Measurements from ENCODE around the gene PROM2.

The PROM2 gene

DNA sequence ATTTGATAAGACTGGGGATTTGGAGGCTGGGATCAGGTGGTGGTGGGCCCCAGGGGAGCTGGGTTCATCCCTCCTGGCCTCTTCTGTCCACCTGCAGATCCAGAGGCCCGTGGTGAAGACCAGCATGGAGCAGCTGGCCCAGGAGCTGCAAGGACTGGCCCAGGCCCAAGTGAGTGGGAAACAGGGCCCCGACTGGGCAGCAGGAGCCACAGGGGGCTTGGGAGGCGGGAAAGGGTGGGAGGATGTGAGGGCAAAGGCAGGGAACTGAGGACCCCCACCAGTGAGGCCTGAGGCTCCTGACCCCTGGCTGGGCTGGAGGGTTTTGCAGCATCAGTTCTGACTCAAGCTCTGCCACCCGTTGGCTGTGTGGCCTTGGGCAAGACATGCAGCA, 11.3 kb downstream of the PROM2 start:
- no peaks in the 10 kb centered on the region for H3K27me3 ChIP-seq
- H3K36me3 ChIP-seq = no peaks in the 10 kb centered on the region
- no peak overlapping the region for H3K4me3 ChIP-seq (ENCODE audit: low read depth, low read length)
- no peaks in the 10 kb centered on the region for H3K9me3 ChIP-seq
- no peak for DNase-seq
- no peak for TF ChIP-seq CTCF (IDR thresholded peaks at IDR 0.05; ENCODE audit: low read depth, low read length)
- H3K4me1 ChIP-seq = no peaks in the 10 kb centered on the region

DNA sequence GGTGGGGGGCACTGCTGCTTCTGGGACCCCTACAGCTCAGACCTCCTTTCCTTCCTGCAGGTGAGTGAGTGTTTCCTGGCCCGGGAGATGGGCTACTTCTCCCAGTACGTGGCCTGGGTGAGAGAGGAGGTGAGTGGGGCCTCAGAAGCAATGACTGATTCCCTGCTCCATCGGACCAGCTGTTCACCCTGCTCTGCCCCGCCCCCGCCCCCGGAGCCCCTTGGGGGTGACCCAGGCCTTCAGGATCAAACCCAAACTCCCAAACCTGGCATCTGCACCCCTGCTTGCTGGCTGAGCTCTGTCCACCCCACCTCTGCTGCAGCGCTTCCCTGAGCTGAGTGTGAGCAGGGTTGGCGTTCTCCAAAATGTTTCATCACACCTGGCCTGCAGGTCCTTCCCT, 13.1 kb downstream of the PROM2 start:
- no peak for TF ChIP-seq CTCF (IDR thresholded peaks at IDR 0.05; ENCODE audit: low read depth, low read length)

GRCh38 chr2:95287806-95288205, 13.6 kb downstream of the PROM2 start:
- no peak for DNase-seq
- no peaks in the 10 kb centered on the region for H3K27me3 ChIP-seq
- no peaks in the 10 kb centered on the region for H3K36me3 ChIP-seq
- H3K4me3 ChIP-seq (ENCODE audit: low read depth, low read length) = no peak overlapping the region
- TF ChIP-seq CTCF (IDR thresholded peaks at IDR 0.05; ENCODE audit: low read depth, low read length) = no peak
- H3K4me1 ChIP-seq = no peaks in the 10 kb centered on the region
- no peaks in the 10 kb centered on the region for H3K9me3 ChIP-seq

More for the DNA sequence above, 13.1 kb downstream of the PROM2 start:
- Histone ChIP-seq H3K4me3 (ENCODE audit: low read depth, low read length) (no peak overlapping the region), H3K27me3 (no peaks in the 10 kb centered on the region), H3K4me1 (no peaks in the 10 kb centered on the region), H3K36me3 (no peaks in the 10 kb centered on the region), H3K9me3 (no peaks in the 10 kb centered on the region)
- no peak for DNase-seq

DNA sequence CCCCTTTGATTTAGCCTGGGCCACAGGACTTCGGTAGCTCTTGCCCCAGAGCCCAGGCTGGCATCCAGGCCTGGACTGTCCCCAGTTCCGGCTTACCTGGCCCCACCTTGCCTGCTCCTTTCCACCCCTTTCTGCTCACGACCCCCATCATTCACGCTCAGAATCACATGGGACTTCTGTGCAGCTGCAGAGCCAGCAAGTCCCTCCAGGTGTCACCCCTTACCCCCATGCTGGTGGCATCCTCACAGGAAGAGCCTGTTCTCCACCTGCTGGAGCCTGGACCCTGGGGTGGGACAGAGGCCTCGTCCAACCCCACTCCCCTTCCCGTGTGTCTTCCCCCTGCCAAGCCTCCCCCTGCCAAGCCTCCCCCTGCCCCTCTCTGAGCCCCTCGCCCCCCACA, 15.0 kb downstream of the PROM2 start:
- Histone ChIP-seq H3K4me3 (ENCODE audit: low read depth, low read length) (no peak overlapping the region), H3K4me1 (no peaks in the 10 kb centered on the region), H3K27me3 (no peaks in the 10 kb centered on the region), H3K36me3 (no peaks in the 10 kb centered on the region), H3K9me3 (no peaks in the 10 kb centered on the region)
- no peak for DNase-seq
- no peak for TF ChIP-seq CTCF (IDR thresholded peaks at IDR 0.05; ENCODE audit: low read depth, low read length)

GRCh38 chr2:95291222-95291621, 17.0 kb downstream of the PROM2 start:
- Histone ChIP-seq H3K4me3 (ENCODE audit: low read depth, low read length) (no peak overlapping the region), H3K4me1 (no peaks in the 10 kb centered on the region), H3K36me3 (no peaks in the 10 kb centered on the region), H3K9me3 (no peaks in the 10 kb centered on the region), H3K27me3 (no peaks in the 10 kb centered on the region)
- no peak for DNase-seq
- TF ChIP-seq CTCF (IDR thresholded peaks at IDR 0.05; ENCODE audit: low read depth, low read length) = no peak

DNA sequence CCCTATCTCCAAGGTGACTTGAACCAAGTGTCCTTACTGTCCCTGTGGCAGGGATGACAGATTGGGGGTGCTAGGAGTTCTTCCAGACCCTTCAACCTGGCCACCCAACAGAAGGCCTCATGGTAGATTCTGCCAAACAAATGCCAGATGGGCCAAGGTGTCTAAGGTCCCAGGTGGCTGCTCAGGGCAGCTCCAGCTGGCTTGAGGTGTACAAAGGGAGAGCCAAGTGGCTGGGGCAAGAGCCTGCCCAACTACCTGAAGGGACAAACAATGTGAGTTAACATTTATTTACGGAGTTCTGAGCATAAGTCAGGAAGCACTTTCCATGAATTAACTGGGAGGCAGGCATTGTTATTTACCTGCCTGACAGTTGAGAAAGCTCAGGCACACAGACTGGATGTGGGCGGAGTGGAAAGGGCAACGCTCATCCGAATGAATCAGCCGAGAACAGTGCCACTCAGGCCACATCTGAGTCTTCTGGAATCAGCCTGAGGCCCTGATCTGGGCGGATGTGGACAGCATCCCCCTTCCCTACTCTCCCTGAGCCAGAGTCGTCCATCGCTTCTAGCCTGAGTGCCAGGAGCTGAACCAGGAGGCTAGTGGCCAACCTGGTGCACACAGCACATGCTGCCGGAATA, 18.5 kb downstream of the PROM2 start:
- H3K9me3 ChIP-seq = no peaks in the 10 kb centered on the region
- H3K4me3 ChIP-seq (ENCODE audit: low read depth, low read length) = no peak overlapping the region
- DNase-seq = no peak
- H3K27me3 ChIP-seq = no peaks in the 10 kb centered on the region
- H3K4me1 ChIP-seq = no peaks in the 10 kb centered on the region
- H3K36me3 ChIP-seq = no peaks in the 10 kb centered on the region
- TF ChIP-seq CTCF (IDR thresholded peaks at IDR 0.05; ENCODE audit: low read depth, low read length) = no peak
